GM18505 (cell line): ENCODE data around the gene CRLF2.

ENCODE experiments used
- ATAC-seq: cut with Tn5 transposase; IDR thresholded peaks from one replicate; pipeline ENCODE4 v1.9.1; 2021; ENCODE audit not compliant: unreplicated experiment
- POLR2A ChIP-seq: IDR thresholded peaks from 4 replicates; pipeline ENCODE4 v1.6.1; 2011; ENCODE audit warnings: borderline replicate concordance; ENCODE audit not compliant: insufficient read depth, insufficient read length; ENCODE audit errors: extremely low read depth

CRLF2 gene

DNA sequence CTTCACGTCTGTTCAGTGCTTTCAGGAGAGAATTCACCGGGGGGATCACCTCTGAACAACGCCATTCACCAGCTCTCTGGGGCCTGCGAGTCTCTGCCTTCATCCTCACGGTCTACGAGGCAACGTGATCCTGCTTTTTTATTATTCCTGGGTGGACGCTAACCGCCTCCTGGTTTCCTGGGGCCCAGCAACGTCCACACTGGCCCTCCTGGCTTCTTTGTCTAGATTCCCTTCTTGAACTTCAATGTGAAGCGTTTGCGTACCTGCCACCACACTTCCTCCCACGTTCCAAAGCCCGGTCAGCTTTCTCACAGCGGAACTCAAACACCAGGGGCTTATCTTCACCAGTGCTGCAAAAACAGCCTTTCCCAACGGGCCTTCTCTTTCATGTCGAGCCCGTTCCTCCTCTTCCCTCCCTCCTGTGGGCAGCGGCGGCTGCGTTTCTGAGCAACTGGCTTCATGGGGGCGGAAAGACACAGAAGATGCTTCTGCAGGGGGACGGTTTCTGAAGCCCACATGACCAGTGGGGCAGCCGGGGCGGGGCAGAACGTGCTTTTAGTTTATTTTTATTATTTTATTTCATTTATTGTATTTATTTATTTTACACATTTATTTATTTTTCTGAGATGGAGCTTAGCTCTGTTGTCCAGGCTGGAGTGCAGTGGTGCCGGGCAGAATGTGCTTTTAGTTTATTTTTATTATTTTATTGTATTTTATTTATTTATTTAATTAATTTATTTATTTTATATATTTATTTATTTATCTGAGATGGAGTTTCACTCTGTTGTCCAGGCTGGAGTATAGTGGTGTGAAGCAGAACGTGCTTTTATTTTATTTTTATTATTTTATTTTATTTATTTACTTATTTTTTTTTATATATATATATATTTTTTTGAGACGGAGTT lies 64.6 kb downstream of the CRLF2 start:
- TF ChIP-seq POLR2A = no peak
- ATAC-seq = no peak

DNA sequence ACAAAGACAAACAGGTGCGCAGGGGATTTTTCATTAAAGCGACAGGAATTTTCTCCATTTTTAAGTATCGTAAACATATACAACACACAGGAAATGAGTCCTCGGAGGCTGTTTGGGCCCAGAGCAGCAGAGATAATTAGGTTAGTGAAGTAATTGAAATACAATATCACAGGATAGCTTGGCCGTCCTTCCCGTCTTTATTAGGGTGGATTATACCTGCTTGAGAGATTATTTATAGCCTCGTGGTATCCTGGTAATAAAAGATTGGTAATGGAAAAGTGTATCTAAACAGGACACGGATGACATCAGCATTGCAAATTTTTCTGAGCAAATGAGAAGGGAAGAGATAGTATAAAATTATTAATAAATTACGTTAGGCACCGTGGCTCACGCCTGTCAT lies 68.2 kb downstream of the CRLF2 start:
- no peak for ATAC-seq
- no peak for TF ChIP-seq POLR2A
